Prostate gland (tissue), 2 donors: ENCODE measurements around the gene WDR5B.

Experiments
- POLR2A ChIP-seq: fragments of 450-650 bp; IDR thresholded peaks from one replicate; pipeline ENCODE4 v1.6.1; 2016; ENCODE audit warnings: antibody characterized with exemption, mild to moderate bottlenecking
- POLR2AphosphoS5 ChIP-seq: sonication (generic); formaldehyde crosslinking; IDR thresholded peaks from one replicate; pipeline ENCODE4 v1.6.1; 2017; ENCODE audit warnings: antibody characterized with exemption
- TF ChIP-seq, protein P1 (sequence below), 4 experiments: fragments of 200-600 bp in 2 of 4; fragments of 450-650 bp in 2 of 4; sonication (generic) in 2 of 4; IDR thresholded peaks; 1 replicate in 3 of 4; 2 replicates in 1 of 4; pipeline ENCODE4 v1.5.1; 2016 to 2019; ENCODE audit warnings: antibody characterized with exemption in 4 of 4, mild to moderate bottlenecking in 2 of 4, moderate library complexity in 2 of 4

DNA sequence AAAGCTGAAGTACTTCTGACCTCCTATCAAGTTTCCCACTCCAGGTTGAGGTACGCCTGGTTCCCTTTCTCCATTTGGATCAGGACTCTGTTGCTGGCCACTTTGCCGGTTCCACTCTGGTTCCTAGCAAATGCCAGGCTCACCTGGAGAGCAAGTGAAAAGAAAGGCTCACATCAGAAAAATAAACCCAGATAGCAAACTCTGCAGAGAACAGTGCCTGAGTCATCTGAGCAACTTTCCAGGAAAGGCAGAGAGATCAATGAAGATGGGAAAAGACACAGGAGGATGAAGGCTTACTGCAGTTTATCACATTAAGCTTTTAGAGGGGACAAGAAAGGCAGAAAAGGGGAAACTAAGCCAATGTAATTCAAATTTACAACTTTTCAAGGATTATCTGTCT lies 41.8 kb upstream of the WDR5B start:
- TF ChIP-seq, protein P1, sequence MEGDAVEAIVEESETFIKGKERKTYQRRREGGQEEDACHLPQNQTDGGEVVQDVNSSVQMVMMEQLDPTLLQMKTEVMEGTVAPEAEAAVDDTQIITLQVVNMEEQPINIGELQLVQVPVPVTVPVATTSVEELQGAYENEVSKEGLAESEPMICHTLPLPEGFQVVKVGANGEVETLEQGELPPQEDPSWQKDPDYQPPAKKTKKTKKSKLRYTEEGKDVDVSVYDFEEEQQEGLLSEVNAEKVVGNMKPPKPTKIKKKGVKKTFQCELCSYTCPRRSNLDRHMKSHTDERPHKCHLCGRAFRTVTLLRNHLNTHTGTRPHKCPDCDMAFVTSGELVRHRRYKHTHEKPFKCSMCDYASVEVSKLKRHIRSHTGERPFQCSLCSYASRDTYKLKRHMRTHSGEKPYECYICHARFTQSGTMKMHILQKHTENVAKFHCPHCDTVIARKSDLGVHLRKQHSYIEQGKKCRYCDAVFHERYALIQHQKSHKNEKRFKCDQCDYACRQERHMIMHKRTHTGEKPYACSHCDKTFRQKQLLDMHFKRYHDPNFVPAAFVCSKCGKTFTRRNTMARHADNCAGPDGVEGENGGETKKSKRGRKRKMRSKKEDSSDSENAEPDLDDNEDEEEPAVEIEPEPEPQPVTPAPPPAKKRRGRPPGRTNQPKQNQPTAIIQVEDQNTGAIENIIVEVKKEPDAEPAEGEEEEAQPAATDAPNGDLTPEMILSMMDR (IDR thresholded peaks at IDR 0.05): no peak
- no peak for TF ChIP-seq POLR2AphosphoS5
- TF ChIP-seq POLR2A: no peak
